CD4-positive, alpha-beta T cell (primary cell): ENCODE results near the gene MCOLN1. TPM values are rescaled to one million over a fixed set of nuclear protein-coding genes. Genes with fewer than 3 reads are reported as not detected.
A peak's percentile ranks its signal among the peaks of the same experiment; 100 is the strongest.

Experiments
- ATAC-seq: fragments of 200-7000 bp; cut with Tn5 transposase; one replicate; pipeline ENCODE4 v1.10.0; 2022; ENCODE audit warnings: mild to moderate bottlenecking; ENCODE audit not compliant: poor library complexity
- CTCF ChIA-PET: fragments of 350-600 bp; sonication (Branson Sonifier 250); formaldehyde crosslinking; loops from one replicate; lab custom pipeline; 2021; ENCODE audit warnings: antibody characterized with exemption, inconsistent platforms; lab: Charles Lee
- POLR2A ChIA-PET: fragments of 350-600 bp; sonication (Branson Sonifier 250); formaldehyde crosslinking; loops from one replicate; lab custom pipeline; 2021; ENCODE audit warnings: antibody characterized with exemption, inconsistent platforms; lab: Charles Lee
- DNase-seq, 14 experiments: peaks; one replicate each; pipeline ENCODE4 v3.0.0-alpha.2; 2013 to 2020; ENCODE audit warnings: mixed read lengths in 2 of 14
- H3K27ac ChIP-seq, 2 donors: one replicate each; pipeline versions ENCODE4 v1.5.1 to v1.7.0; 2013; ENCODE audit warnings: low read length in 2 of 2, low read depth in 1 of 2, mild to moderate bottlenecking in 1 of 2
- H3K27me3 ChIP-seq, 2 experiments: 1 replicate in 1 of 2; 2 replicates in 1 of 2; pipeline versions ENCODE4 v1.6.1 to v1.7.0; 2013; ENCODE audit warnings: low read length in 2 of 2, control low read depth in 1 of 2, mild to moderate bottlenecking in 1 of 2, moderate library complexity in 1 of 2; ENCODE audit not compliant: insufficient read depth in 2 of 2, control insufficient read depth in 1 of 2
- H3K36me3 ChIP-seq: one replicate; pipeline ENCODE4 v1.6.1; 2013; ENCODE audit warnings: low read length, control low read depth; ENCODE audit not compliant: insufficient read depth
- H3K4me1 ChIP-seq: one replicate; pipeline ENCODE4 v1.6.1; 2013; ENCODE audit warnings: low read length, control low read depth; ENCODE audit not compliant: insufficient read depth
- H3K4me3 ChIP-seq: one replicate; pipeline ENCODE4 v1.5.1; 2013; ENCODE audit warnings: mild to moderate bottlenecking, low read length, moderate library complexity
- H3K9me3 ChIP-seq, 2 experiments: 1 replicate in 1 of 2; 2 replicates in 1 of 2; pipeline versions ENCODE4 v1.6.1 to v1.7.0; 2013; ENCODE audit warnings: low read length in 2 of 2, mild to moderate bottlenecking in 2 of 2, control low read depth in 1 of 2, moderate library complexity in 1 of 2; ENCODE audit not compliant: control insufficient read depth in 1 of 2, insufficient read depth in 1 of 2
- H3K27ac Mint-ChIP-seq: one replicate; pipeline ENCODE4 v1.8.0; 2020; ENCODE audit warnings: mixed read lengths
- H3K27me3 Mint-ChIP-seq: one replicate; pipeline ENCODE4 v1.8.0; 2021; ENCODE audit warnings: mixed read lengths
- H3K36me3 Mint-ChIP-seq: one replicate; pipeline ENCODE4 v1.8.0; 2021; ENCODE audit warnings: low read depth, mixed read lengths
- H3K4me1 Mint-ChIP-seq: one replicate; pipeline ENCODE4 v1.8.0; 2021; ENCODE audit warnings: low read depth, mixed read lengths
- H3K4me3 Mint-ChIP-seq: one replicate; pipeline ENCODE4 v1.8.0; 2020; ENCODE audit warnings: mild to moderate bottlenecking, mixed read lengths
- H3K9me3 Mint-ChIP-seq: one replicate; pipeline ENCODE4 v1.8.0; 2020; ENCODE audit warnings: mixed read lengths
- CTCF ChIP-seq: fragments of 200-600 bp; IDR thresholded peaks from one replicate; pipeline ENCODE4 v1.8.0; 2022; ENCODE audit warnings: antibody characterized with exemption, mild to moderate bottlenecking
- intact Hi-C, 2 experiments: fragments of 100-400 bp; cut with DNase I in 1 of 2; cut with micrococcal nuclease in 1 of 2; formaldehyde crosslinking; loops; one replicate each; pipeline versions ENCODE4 v1.15.1 to v1.9.0; 2023 to 2025; cut with DNase I, micrococcal nuclease
- total RNA-seq, 174 experiments: library from RNA in 2 of 174; stranded (reverse) in 2 of 174; gene quantifications; one replicate each; pipeline ENCODE4 v1.2.3 and lab custom pipeline; 2021 to 2026

Gene MCOLN1
- total RNA-seq, 2 experiments from 2014 or later: 7.9 to 8.8 TPM

GRCh38 chr19:7492558-7492957 is 29.9 kb upstream of the MCOLN1 start:
- Mint-ChIP-seq H3K27me3 (peaks cover 16% of the 10 kb centered on the region), H3K27ac (peak overlapping the region; percentile 44), H3K4me1 (peaks cover 7% of the 10 kb centered on the region), H3K4me3 (no peak overlapping the region), H3K9me3 (no peaks in the 10 kb centered on the region), H3K36me3 (no peaks in the 10 kb centered on the region)
- no peaks in the 10 kb centered on the region for H3K9me3 ChIP-seq
- ATAC-seq (no peak), DNase-seq (no peak)
- no peaks in the 10 kb centered on the region for H3K27me3 ChIP-seq
- no peaks in the 10 kb centered on the region for H3K36me3 ChIP-seq
- TF ChIP-seq CTCF: no peak
- ChIA-PET CTCF (no interaction called here), POLR2A (no interaction called here)
- peaks cover 15% of the 10 kb centered on the region for H3K4me1 ChIP-seq
- intact Hi-C loops: no loop called here
- no peak overlapping the region for H3K27ac ChIP-seq
- H3K4me3 ChIP-seq: no peak overlapping the region

GRCh38 chr19:7494416-7495098 is 27.9 kb upstream of the MCOLN1 start:
- ATAC-seq (no peak), DNase-seq (no peak)
- Histone ChIP-seq H3K9me3 (no peaks in the 10 kb centered on the region), H3K4me3 (no peak overlapping the region), H3K27me3 (peaks cover 0 to 2% of the 10 kb centered on the region in 2 experiments), H3K27ac (no peak overlapping the region), H3K36me3 (no peaks in the 10 kb centered on the region), H3K4me1 (peaks cover 2% of the 10 kb centered on the region)
- Mint-ChIP-seq H3K9me3 (no peaks in the 10 kb centered on the region), H3K36me3 (no peaks in the 10 kb centered on the region), H3K4me1 (peaks cover 2% of the 10 kb centered on the region), H3K4me3 (no peak overlapping the region), H3K27ac (no peak overlapping the region), H3K27me3 (peaks cover 30% of the 10 kb centered on the region)
- TF ChIP-seq CTCF: no peak
- ChIA-PET CTCF (interaction anchor here (0.5 to 0.7 kb wide), 2 partner anchors 63 to 157 kb away, joined by 4 read pairs; no protein-coding TSS in a partner anchor), POLR2A (interaction anchor here (0.6 kb wide), 1 partner anchor 9 kb away, joined by 4 read pairs; no protein-coding TSS in a partner anchor)
- intact Hi-C loops: no loop called here

- H3K4me1 ChIP-seq: peaks cover 10% of the 10 kb centered on the region
- no peaks in the 10 kb centered on the region for H3K36me3 Mint-ChIP-seq
- no peak overlapping the region for H3K27ac Mint-ChIP-seq
- H3K4me3 Mint-ChIP-seq: no peak overlapping the region
- no peaks in the 10 kb centered on the region for H3K9me3 ChIP-seq
- CTCF ChIA-PET: interaction anchor here (0.6 kb wide), 1 partner anchor 1350 kb away, joined by 3 read pairs; no protein-coding TSS in a partner anchor
- H3K4me1 Mint-ChIP-seq: no peaks in the 10 kb centered on the region
- no peak overlapping the region for H3K4me3 ChIP-seq
- DNase-seq (no peak), ATAC-seq (no peak)
- POLR2A ChIA-PET: no interaction called here
- peaks cover 47% of the 10 kb centered on the region for H3K27me3 Mint-ChIP-seq
- TF ChIP-seq CTCF: no peak
- intact Hi-C loops: no loop called here
- peaks cover 11 to 14% of the 10 kb centered on the region in 2 experiments for H3K27me3 ChIP-seq
- H3K36me3 ChIP-seq: no peaks in the 10 kb centered on the region
- H3K27ac ChIP-seq: no peak overlapping the region
- H3K9me3 Mint-ChIP-seq: no peaks in the 10 kb centered on the region
These were observed 25.1 kb upstream of the MCOLN1 start for GRCh38 chr19:7497292-7497691.
